NCI-H446 treated with DMSO at 0.1 percent for 48 hours (cell line): ENCODE results near the gene NOS1.
"Not testable (repeated sequence)": the region's sequence is repeated elsewhere in the genome, so short reads cannot be mapped to it uniquely, and the experiment has no call there.

Source experiments
- DNase-seq: peaks from one replicate; lab custom pipeline; 2025; lab: John Stamatoyannopoulos, UW

Gene NOS1

DNA sequence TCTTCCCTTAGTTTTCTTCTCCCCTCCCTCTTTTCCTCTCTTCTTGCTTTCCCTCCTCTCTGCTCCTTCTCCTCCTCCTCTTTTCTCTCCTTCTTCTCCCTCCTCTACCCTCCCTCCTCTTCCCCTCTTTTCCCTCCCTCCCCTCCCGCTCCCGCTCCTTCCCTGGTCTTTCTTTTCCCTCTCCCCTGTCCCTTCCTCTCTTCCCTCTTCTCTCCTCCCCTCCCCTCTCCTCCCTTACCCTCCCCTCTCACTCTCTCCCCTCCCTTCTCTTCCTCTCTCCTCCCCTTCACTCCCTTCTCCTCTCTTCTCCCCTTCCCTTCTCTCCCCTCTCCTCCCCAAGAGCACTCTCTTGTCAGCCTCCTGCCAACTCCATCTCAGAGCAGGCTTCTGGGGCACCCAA lies 153.8 kb downstream of the NOS1 start:
- no peak for DNase-seq

DNA sequence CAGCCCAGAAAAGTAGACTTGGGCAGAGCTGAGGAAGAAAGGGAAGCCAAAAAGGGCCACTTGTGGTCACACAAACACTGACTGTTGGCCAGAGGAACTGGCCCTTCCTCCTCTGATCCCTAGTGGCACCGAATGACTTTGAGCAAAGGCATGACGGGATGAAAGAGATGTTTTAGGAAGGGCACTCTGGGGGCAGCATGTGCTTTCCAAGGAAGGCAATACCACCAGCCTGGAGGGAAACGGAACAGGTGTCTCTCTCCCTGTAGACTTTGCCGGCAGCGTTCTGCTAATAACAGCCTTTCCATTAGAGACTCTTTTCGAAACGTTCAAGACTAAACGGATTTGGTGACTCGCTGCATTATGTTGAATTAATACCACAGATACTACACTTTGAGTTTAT lies 158.9 kb downstream of the NOS1 start:
- no peak for DNase-seq

DNA sequence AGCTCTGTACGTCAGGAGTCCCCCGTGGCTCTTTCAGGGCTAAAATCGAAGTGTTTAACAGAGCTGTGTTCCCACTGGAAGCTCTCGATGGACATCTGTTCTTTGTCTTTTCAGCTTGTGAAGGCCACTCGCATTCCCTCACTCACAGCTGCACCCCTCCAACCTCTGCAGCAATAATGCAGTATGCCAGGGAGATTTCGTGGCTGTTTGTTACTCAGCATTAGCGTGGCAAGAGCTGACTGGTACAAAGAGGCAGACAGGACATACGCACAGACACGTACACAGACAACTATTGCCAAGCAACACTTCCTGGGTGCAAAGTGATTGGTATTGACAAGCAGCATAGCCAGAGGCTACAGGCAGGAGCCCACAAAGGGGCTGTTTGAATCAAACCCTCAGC lies 159.4 kb downstream of the NOS1 start:
- no peak for DNase-seq

DNA sequence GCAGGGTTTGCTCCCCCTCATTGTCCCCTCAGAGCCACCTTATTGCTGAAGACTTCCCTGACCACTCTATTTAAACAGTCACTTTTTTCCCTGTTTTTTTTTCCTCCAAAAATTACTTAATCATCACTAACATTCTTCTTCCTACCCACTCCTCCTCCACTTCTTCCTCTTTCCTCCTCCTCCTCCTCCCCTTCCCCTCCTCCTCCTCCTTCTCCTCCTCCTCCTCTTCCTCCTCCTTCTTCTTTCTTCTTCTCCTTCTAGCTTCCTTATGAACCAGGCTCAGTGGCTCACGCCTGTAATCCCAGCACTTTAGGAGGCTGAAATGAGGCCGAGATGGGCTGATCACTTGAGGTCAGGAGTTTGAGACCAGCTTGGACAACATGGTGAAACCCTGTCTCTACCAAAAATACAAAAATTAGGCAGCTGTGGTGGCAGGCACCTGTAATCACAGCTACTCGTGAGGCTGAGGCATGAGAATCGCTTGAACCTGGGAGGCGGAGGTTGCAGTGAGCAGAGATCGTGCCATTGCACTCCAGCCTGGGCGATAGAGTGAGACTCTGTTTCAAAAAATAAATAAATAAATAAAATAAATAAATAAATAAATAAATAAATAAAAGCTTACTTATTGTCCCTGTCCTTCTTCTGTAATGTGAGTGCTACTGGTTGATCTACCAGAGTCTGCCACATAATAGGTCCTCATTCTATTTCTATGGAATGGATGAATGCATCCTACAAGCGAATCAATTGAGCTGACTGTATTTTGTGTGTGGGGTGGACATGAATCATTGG lies 161.3 kb downstream of the NOS1 start:
- DNase-seq, result not testable (repeated sequence)

DNA sequence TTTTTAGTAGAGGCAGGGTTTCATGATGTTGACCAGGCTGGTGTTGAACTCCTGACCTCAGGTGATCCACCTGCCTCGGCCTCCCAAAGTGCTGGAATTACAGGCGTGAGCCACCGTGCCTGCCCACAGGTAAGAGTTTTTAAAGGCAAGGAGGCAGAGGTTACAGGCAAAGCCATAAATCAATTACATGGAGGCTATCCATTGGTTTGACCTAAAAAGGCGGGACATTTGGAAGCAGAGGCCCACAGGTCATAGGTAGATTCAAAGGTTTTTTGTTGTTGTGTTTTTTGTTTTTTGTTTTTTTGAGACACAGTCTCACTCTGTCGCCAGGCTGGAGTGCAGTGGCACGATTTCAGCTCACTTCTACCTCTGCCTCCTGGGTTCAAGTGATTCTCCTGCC lies 165.1 kb downstream of the NOS1 start:
- not testable (repeated sequence) for DNase-seq

DNA sequence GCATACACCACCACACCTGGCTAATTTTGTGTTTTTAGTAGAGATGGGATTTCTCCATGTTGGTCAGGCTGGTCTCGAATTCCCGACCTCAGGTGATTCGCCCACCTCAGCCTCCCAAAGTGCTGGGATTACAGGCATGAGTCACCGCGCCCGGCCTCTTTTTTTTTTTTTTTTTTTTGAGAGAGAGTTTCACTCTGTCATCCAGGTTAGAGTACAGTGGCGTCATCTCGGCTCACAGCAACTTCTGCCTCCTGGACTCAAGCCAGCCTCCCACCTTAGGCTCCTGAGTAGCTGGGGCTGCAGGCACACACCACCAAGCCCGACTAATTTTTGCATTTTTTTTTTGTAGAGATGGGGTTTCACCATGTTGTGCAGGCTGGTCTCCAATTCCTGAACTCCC lies 166.4 kb downstream of the NOS1 start:
- not testable (repeated sequence) for DNase-seq

DNA sequence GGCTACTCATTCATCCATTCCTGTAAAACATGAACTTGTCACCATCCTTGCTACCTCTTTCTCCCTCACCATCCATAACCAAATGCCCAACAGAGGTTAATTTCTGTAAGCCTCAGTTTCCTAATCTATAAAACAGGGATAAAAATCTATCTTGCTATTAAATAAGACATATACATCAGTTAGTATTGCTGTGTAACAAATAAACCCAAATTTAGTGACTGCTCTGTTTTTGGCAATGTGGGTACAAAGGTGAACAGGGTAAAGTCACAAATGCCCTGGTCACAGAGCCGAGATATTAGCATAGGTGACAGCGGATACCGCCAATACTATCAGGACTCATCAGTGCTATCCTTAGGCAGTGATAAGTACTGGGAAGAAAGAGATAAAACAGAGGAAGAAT lies 167.5 kb downstream of the NOS1 start:
- no peak for DNase-seq

DNA sequence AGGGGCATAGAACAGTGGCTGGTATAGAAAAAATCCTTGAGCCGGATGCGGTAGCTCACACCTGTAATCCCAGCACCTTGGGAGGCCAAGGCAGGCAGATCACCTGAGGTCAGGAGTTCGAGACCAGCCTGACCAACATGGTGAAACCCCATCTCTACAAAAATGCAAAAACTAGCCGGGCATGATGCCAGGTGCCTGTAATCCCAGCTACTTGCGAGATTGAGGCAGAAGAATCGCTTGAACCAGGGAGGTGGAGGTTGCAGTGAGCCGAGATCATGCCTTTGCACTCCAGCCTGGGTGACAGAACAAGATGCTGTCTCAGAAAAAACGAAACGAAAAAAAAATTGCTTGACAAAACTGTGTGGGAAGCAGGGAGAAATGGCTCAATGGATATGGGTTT lies 168.8 kb downstream of the NOS1 start:
- DNase-seq, result not testable (repeated sequence)

DNA sequence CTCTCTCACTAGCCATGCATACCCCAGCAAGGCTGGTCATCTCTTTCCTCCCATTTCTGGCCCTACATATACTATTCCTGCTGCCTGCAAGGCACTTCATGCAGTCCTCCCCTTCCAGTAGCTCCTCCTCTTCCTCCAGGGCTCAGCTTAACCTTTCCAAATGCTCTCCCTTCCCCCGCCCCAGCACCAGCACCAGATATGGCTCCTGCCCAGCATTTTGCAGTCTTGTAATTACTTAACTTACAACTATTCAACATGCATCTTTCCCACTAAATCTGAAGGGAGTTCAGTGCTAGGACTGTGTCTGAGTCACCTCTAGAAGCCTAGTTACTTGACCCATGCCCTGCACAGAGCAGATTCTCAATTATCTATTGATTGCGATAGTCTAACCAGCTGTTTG lies 169.4 kb downstream of the NOS1 start:
- DNase-seq, result no peak

DNA sequence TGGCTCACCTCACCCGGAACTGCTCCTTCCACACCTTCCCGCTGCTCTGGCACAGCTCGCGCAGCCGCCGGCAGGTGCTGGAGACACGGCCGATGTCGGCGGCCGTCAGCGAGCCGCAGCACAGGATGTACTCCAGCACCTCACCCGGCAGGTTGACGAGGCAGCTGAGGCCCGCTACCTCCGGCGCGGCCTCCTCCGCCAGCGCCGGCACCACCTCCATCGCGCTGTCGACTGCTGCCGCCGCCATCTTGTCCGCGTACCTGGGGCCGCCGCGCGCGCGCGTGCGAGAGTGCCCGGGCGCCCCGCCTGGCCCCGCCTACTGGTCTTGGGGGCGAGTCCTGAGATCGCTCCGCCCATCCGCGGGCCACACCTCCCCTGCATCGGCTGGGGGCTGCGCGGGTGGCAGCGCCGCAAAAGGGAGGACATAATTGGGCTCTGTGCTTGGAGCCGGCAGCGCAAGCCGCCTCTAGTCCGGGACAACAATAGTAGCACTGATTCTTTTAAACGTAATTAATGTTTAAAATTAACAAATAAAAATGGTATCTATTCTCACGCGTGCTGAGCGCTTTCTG lies 171.1 kb downstream of the NOS1 start, which contains the start of gene FBXO21:
Gene FBXO21, minus strand, starts transcription at position 261 of the 572 bp plus-strand sequence. Its CDS starts 14 bp downstream, at position 247.
- DNase-seq, result peak; percentile 67

DNA sequence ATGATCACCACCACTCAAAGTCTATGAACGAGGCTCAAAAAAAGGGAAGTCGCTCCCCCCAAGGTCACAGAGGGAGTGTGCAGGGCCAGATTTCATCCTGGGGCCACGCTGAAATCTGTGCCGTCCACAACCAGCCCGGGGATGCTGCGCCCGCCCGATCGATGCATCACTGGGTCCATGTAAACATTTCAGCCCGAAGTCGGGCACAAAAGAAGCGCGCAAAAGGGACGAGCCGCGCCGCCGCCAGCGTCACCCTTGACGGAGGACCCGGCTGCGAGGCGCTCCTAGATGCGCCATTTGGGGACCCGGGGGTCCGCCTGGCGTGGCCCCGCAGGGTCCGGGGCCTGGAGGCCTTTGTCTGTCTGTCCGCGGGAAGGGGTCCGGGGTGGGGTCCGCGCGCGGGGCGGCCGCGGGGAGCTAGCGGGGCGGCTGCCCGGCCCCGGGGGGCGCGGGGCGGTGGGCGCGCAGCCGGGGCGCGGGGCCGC lies 171.7 kb downstream of the NOS1 start:
- no peak for DNase-seq

DNA sequence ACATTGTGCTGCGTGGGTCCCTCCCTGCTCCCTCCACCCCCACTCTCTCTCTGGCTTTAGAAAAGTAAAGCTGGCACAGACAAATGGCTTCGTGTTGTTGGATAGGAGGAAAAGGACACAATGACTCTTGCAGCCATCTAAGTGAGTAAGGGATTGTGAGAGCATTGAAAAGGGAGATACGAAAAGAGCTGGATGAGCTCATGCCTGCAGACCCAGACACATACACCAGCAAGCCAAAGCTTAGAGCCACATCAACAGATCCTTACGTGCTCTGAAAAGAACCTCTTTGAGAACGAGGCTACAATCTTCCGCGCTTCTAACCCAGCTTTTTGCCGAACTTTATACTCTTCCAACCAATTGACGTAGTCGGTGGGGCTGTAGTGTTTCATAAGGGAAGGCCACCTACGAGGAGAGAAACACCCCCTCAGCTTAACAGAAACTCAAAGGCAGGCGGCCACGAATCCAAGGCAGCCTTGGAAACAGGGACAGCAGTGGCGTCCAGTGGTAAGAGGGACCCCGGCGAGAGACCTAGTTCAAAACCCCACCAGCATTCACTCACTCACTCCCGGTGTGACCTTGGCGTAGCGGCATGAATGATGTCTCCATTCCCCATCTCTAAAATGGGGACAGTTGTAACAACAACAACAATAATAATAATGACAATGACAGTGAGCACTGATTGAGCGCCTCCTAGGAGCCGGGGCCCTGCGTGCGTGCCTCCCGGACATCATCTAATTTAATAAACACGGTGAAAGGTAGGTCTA lies 172.3 kb downstream of the NOS1 start:
- DNase-seq, result no peak

DNA sequence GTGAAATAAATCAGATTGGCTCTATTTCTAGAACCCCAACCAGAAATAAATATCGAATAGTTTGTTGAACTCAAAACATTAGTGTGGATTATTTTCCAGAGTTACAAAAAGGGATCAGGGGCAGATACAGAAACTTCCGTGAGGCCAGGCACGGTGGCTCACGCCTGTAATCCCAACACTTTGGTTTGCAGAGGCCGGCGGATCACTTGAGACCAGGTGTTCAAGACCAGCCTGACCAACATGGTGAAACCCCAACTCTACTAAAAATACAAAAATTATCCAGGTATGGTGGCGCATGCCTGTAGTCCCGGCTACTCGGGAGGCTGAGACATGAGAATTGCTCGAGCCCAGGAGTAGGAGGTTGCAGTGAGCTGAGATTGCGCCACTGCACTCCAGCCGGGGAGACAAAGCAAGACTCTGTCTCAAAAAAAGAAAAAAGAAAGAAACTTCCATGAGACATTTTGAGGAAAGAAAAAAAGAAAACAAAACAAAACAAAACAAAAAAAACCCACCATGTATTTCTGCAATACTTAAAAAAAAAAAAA lies 173.2 kb downstream of the NOS1 start:
- no peak for DNase-seq

DNA sequence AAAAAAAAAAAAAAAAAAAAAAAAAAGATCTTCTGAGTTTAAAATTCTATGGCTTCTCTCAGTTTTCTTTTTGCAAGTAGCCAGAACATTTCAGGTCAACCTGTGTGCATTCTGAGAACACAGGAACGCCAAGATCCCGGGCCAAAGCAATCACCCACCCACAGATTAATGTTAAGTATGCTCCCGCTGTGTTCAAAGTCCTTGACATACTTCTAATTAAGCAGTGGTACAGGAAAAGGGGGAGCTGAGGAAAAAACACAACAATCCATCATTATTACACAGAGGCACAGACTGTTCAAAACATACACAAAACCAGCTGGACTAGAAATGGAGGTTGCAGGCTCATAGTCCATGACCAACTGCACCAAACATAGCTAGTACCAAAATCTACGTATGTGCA lies 174.0 kb downstream of the NOS1 start:
- no peak for DNase-seq

DNA sequence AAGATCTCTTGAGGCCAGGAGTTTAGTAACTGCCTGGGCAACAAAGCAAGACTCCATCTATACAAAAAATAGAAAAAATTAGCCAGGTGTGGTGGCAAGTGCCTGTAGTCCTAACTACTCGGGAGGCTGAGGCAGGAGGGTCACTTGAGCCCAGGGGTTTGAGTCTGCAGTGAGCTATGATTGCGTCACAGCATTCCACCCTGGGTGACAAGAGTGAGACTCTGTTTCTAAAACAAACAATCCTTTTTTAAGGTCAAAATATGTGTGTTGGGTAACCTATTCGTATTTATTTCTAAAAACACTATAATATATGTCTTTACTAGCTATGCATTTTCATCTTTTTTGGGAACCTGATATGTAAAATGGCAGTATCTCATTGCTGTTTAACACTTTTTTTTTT lies 178.6 kb downstream of the NOS1 start:
- DNase-seq, result no peak

DNA sequence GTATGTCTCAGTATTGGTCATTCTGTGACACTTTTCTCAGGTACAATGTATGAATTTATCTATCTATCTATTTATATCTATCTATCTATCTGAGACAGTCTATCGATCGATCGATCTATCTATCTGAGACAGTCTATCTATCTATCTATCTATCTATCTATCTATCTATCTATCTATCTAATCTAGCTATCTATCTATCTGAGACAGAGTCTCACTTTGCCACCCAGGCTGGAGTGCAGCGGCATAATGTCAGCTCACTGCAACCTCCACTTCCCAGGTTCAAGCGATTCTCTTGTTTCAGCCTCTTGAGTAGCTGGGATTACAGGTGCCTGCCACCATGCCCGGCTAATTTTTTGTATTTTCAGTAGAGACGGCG lies 180.0 kb downstream of the NOS1 start:
- DNase-seq, result not testable (repeated sequence)

DNA sequence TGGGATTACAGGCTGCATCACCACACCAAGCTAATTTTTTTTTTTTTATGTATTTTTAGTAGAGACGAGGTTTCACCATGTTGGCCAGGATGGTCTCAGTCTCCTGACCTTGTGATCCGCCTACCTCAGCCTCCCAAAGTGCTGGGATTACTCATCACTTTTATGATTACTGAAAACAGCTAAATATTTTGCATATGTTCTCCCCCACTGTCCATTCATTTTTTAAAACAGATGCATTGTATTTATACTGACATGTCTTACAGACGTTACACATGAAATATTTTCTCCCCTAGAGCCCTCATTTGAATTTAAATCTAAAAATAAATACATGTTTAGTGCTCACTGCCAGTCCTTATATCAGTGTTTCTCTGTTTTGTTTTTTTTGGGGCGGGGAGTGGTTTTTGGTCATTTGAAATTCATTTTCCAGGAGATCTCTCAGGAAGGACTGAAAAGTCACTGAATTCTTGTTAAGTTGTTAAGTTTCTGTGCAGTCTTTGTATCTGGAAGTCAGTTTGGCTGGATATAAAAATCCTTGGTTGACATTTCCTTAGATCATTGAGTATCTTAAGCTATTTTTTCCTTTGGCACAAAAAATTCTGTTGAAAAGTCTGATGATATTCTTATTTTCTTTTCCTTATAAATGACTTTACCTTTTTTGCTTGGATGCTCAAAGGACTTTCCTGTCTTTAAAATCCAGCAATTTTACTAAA lies 180.5 kb downstream of the NOS1 start:
- no peak for DNase-seq

DNA sequence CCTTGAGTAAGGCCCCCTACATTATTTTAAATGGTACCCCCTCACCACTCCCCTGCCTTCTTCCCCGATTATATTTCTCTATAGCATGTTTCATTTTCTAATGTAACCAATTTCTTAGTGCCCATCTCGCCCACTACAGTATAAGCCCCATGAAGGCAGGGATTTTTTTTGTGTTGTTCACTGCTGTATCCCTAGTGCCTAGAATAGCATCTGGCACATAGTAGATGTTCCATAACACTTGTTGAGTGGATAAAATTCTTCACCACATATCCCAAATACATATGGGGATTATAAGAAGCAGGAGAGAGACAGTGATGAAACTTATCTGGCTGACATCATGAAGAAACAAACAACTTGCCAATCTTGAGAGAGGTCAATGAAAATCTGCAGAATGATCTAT lies 182.7 kb downstream of the NOS1 start:
- no peak for DNase-seq

DNA sequence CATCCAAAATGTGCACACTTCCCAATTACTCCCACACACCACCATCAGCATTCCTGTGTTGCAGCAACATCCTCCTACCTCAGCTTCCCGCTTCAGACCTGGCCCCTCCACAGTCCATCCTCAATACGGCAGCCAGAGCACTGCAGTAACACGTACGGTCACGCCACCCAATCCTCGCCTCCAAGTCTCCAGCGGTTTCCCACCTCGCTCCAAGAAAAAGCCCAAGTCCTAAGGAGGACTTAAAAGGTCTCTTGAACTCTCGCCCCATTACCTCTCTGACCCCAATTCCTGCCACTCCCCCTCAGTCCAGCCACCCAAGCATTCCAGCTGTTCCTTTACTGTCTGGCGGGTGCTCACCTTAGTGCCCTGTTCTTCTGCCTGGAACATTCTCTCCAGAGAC lies 183.1 kb downstream of the NOS1 start:
- no peak for DNase-seq

DNA sequence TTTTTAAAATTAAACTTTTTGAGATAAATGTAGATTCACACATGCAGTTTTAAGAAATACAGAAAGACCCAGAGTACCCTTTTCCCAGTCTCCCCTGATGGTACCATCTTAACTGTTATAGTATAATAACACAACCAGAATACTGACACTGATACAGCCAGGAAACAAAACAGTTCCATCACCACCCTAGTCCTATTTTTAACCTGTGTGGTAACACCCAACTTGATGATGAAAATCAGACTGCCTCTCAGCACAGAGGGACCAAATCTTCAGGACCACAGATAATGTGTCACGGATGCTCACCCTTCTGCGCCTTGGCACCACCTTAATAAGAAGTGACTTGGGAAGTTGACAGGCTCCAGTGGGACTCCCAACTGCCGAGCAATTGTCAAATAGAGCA lies 189.3 kb downstream of the NOS1 start:
- no peak for DNase-seq

DNA sequence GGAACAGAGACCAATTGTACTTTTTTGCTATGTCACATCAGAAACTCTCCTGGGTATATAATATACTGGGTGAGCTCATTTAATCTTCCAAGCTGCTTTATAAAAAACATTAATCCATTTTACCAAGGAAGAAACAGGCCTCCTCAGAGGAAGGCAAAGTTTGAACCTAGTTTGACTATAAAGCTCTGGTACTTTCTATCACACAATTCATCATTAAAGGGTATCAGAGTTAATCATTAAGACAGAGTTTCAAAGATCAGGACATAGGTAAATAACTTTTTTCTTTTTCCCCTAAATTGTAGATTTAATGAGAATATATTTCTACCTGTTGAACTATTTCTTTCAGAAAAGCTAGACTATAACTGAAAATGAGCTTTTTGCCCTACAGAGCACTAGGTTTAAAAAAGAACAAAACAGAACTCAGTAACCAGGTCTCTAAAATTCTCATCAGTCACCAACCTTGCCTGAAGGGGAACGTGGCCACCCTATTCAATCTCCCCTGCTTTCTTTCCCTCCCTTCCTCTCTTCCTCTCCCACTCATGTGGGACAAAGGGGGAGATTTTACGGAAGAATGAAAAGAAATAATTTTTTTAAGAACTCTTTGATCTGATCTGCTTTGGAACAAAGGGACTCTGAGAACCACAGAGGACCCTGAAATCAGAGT lies 189.8 kb downstream of the NOS1 start:
- no peak for DNase-seq
